Endothelial cell of umbilical vein (primary cell): ENCODE results near the gene ARRDC2.

Experiments used
- CTCF ChIP-seq, 2 donors: IDR thresholded peaks; 1 replicate in 1 of 2; 2 replicates in 1 of 2; pipeline ENCODE4 v1.5.1; 2011; ENCODE audit warnings: low read length in 2 of 2, mild to moderate bottlenecking in 2 of 2, moderate library complexity in 2 of 2, control low read depth in 1 of 2, inconsistent platforms in 1 of 2, low read depth in 1 of 2; ENCODE audit not compliant: insufficient read depth in 1 of 2; ENCODE audit errors: extremely low read depth in 1 of 2
- EZH2 ChIP-seq: IDR thresholded peaks from 2 replicates; pipeline ENCODE4 v1.6.1; 2012; ENCODE audit warnings: borderline replicate concordance, low read depth, mild to moderate bottlenecking, moderate library complexity, low read length, inconsistent platforms; ENCODE audit not compliant: severe bottlenecking
- FOS ChIP-seq: IDR thresholded peaks from 2 replicates; pipeline ENCODE4 v1.6.1; 2011; ENCODE audit warnings: mild to moderate bottlenecking, low read length, moderate library complexity, borderline replicate concordance; ENCODE audit not compliant: insufficient read depth
- GATA2 ChIP-seq: IDR thresholded peaks from 2 replicates; pipeline ENCODE4 v1.7.0; 2011; ENCODE audit warnings: low read depth, mild to moderate bottlenecking, moderate library complexity, mixed read lengths, low read length; ENCODE audit not compliant: insufficient read length, insufficient read depth
- JUN ChIP-seq: IDR thresholded peaks from 2 replicates; pipeline ENCODE4 v1.6.1; 2011; ENCODE audit warnings: borderline replicate concordance, low read depth; ENCODE audit not compliant: insufficient read length, insufficient read depth
- MYC ChIP-seq: IDR thresholded peaks from one replicate; pipeline ENCODE4 v1.6.1; 2011; ENCODE audit warnings: mild to moderate bottlenecking, low read depth, low read length
- POLR2A ChIP-seq: IDR thresholded peaks from 2 replicates; pipeline ENCODE4 v1.6.1; 2012; ENCODE audit warnings: low read depth, mild to moderate bottlenecking, control low read depth, low read length
- POLR2AphosphoS5 ChIP-seq: IDR thresholded peaks from 2 replicates; pipeline ENCODE4 v1.6.1; 2012; ENCODE audit warnings: low read depth, mild to moderate bottlenecking, control low read depth, low read length, moderate library complexity; ENCODE audit not compliant: insufficient read depth

- TF ChIP-seq CTCF (IDR thresholded peaks at IDR 0.05; ENCODE audit: extremely low read depth in 1 of 2, insufficient read depth in 1 of 2, low read depth in 1 of 2, low read length in 2 of 2) (peak in 1 of 2 donors; percentile 24), POLR2A (no peak), POLR2AphosphoS5 (no peak), GATA2 (no peak), EZH2 (no peak), FOS (no peak), MYC (no peak), JUN (no peak)
These were observed 9.8 kb upstream of the ARRDC2 start for GRCh38 chr19:17997969-17998826.
